Transverse colon (tissue), 3 donors: ENCODE measurements around the gene TLR9.

Experiments used
- EP300 ChIP-seq: sonication (generic); formaldehyde crosslinking; IDR thresholded peaks from one replicate; pipeline ENCODE4 v1.6.1; 2017; ENCODE audit warnings: antibody characterized with exemption, low read depth
- TF ChIP-seq, protein P1 (sequence below), 5 experiments: fragments of 200-600 bp in 3 of 5; fragments of 450-650 bp in 2 of 5; sonication (generic) in 3 of 5; IDR thresholded peaks; 1 replicate in 2 of 5; 2 replicates in 3 of 5; pipeline ENCODE4 v1.5.1; 2016 to 2017; ENCODE audit warnings: antibody characterized with exemption in 5 of 5, inconsistent platforms in 3 of 5, mild to moderate bottlenecking in 2 of 5, moderate library complexity in 1 of 5

DNA sequence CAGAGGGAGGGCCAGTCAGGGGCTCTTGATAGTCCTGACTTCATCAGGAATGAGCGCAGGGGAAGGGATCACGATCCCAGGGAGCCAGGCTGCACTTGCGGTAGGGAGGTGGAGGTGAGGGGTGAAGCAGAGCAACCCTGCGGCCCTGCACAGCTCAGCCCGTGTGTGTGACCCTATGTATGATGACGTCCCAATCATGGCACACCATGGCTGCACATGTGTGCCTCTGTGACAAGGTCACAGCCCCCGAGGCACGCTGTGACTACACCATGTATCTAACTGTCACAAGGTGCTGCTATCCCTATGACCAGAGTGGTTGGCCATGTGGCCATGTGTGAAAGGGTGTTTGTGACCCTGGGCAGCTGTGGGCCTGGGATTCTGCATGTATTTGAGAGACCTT, 40.8 kb downstream of the TLR9 start:
- TF ChIP-seq, protein P1, sequence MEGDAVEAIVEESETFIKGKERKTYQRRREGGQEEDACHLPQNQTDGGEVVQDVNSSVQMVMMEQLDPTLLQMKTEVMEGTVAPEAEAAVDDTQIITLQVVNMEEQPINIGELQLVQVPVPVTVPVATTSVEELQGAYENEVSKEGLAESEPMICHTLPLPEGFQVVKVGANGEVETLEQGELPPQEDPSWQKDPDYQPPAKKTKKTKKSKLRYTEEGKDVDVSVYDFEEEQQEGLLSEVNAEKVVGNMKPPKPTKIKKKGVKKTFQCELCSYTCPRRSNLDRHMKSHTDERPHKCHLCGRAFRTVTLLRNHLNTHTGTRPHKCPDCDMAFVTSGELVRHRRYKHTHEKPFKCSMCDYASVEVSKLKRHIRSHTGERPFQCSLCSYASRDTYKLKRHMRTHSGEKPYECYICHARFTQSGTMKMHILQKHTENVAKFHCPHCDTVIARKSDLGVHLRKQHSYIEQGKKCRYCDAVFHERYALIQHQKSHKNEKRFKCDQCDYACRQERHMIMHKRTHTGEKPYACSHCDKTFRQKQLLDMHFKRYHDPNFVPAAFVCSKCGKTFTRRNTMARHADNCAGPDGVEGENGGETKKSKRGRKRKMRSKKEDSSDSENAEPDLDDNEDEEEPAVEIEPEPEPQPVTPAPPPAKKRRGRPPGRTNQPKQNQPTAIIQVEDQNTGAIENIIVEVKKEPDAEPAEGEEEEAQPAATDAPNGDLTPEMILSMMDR (IDR thresholded peaks at IDR 0.05), result no peak
- TF ChIP-seq EP300, result no peak
